K562 (cell line): ENCODE results near the gene AGAP1. TPM values are rescaled to one million over a fixed set of nuclear protein-coding genes. Genes with fewer than 3 reads are reported as not detected.

Source experiments
- ATAC-seq: fragments of 200-7000 bp; cut with Tn5 transposase; 3 replicates; pipeline ENCODE4 v1.9.1; 2020; ENCODE audit warnings: moderate library complexity
- BruUV-seq: library from RNA; stranded (reverse); fragments of 400-500 nt; replicated peaks from 2 replicates; lab custom pipeline; 2021; lab: Mats Ljungman, UMichigan
- CTCF ChIA-PET: fragments of 300-600 bp; formaldehyde crosslinking; extraction: SDS; loops from one replicate; lab custom pipeline; 2021; ENCODE audit warnings: low intra/inter-chr PET ratio; lab: Yijun Ruan, JAX
- POLR2A ChIA-PET: fragments of 300-600, 350-650 bp; sonication (Branson Sonifier 250); formaldehyde crosslinking; extraction: SDS; loops from one replicate; lab custom pipeline; 2021; ENCODE audit warnings: antibody characterized with exemption, inconsistent platforms; lab: Yijun Ruan, JAX
- DNase-seq, 4 experiments: peaks; one replicate each; pipeline versions ENCODE4 v3.0.0 to v3.0.0-alpha.2; 2011 to 2018; ENCODE audit warnings: low spot score in 3 of 4, mixed read lengths in 3 of 4; ENCODE audit errors: extremely low read depth in 1 of 4
- FAIRE-seq: peaks from 2 replicates; lab custom pipeline; 2011; peaks lifted over from hg19 to GRCh38; lab: Jason Lieb, UNC
- H2AFZ ChIP-seq: 2 replicates; pipeline ENCODE4 v1.6.0; 2011; ENCODE audit warnings: low read depth, low read length, control low read depth, inconsistent platforms
- H3K27ac ChIP-seq: fragments of 200-600 bp; 3 replicates; pipeline ENCODE4 v1.8.0; 2011; ENCODE audit warnings: low read depth, mild to moderate bottlenecking, control low read depth, inconsistent platforms, low read length, moderate library complexity, mixed read lengths; ENCODE audit errors: extremely low read depth
- H3K27me3 ChIP-seq, 2 experiments: fragments of 300-600 bp in 1 of 2; 2 replicates in 1 of 2; 3 replicates in 1 of 2; pipeline versions ENCODE4 v1.6.0 to v1.8.0; 2011; ENCODE audit warnings: inconsistent platforms in 2 of 2, low read length in 2 of 2, mild to moderate bottlenecking in 1 of 2, mixed read lengths in 1 of 2, moderate library complexity in 1 of 2; ENCODE audit not compliant: control insufficient read depth in 2 of 2, insufficient read depth in 2 of 2
- H3K36me3 ChIP-seq: fragments of 300-600 bp; 3 replicates; pipeline ENCODE4 v1.8.0; 2011; ENCODE audit warnings: mild to moderate bottlenecking, low read length, inconsistent platforms; ENCODE audit not compliant: control insufficient read depth, insufficient read depth
- H3K4me1 ChIP-seq, 2 experiments: fragments of 200-600 bp in 1 of 2; replicated peaks in 1 of 2; 2 replicates in 1 of 2; 3 replicates in 1 of 2; pipeline versions ENCODE4 v1.5.1 to v1.8.0; 2011; ENCODE audit warnings: inconsistent platforms in 2 of 2, low read length in 2 of 2, mild to moderate bottlenecking in 1 of 2, mixed read lengths in 1 of 2, moderate library complexity in 1 of 2; ENCODE audit not compliant: control insufficient read depth in 2 of 2, insufficient read depth in 2 of 2
- H3K4me2 ChIP-seq: 2 replicates; pipeline ENCODE4 v1.6.1; 2011; ENCODE audit warnings: low read length, control low read depth, inconsistent platforms, mixed read lengths; ENCODE audit not compliant: insufficient read depth
- H3K4me3 ChIP-seq: fragments of 200-600 bp; sonication (generic), shearing (Covaris generic); 2 replicates; pipeline ENCODE4 v1.5.1; 2016; ENCODE audit warnings: control low read depth, inconsistent platforms
- H3K79me2 ChIP-seq: fragments of 200-600 bp; 3 replicates; pipeline ENCODE4 v1.8.0; 2011; ENCODE audit warnings: low read length, inconsistent platforms; ENCODE audit not compliant: control insufficient read depth, insufficient read depth
- H3K9ac ChIP-seq, 2 experiments: 2 replicates each; pipeline versions ENCODE4 v1.6.0 to v1.6.1; 2011; ENCODE audit warnings: low read depth in 2 of 2, low read length in 2 of 2, control low read depth in 1 of 2, inconsistent platforms in 1 of 2, mild to moderate bottlenecking in 1 of 2, mixed read lengths in 1 of 2; ENCODE audit not compliant: insufficient read depth in 1 of 2
- H3K9me1 ChIP-seq: one replicate; pipeline ENCODE4 v1.6.0; 2011; ENCODE audit warnings: inconsistent platforms, mild to moderate bottlenecking, low read length, moderate library complexity; ENCODE audit not compliant: control insufficient read depth, insufficient read depth
- H3K9me3 ChIP-seq: replicated peaks from 2 replicates; pipeline ENCODE4 v1.5.1; 2011; ENCODE audit warnings: low read depth, low read length, inconsistent platforms; ENCODE audit not compliant: control insufficient read depth, insufficient read depth
- H4K20me1 ChIP-seq: replicated peaks from 2 replicates; pipeline ENCODE4 v1.6.1; 2011; ENCODE audit warnings: low read length, inconsistent platforms, mixed read lengths; ENCODE audit not compliant: control insufficient read depth, insufficient read depth
- CTCF ChIP-seq, 3 experiments: IDR thresholded peaks in 2 of 3; conservative IDR thresholded peaks in 1 of 3; 2 replicates each; pipeline ENCODE4 v1.5.1; 2011 to 2012; ENCODE audit warnings: low read length in 3 of 3, mild to moderate bottlenecking in 3 of 3, control low read depth in 2 of 3, improper control_type of control experiment in 1 of 3, inconsistent platforms in 1 of 3, low read depth in 1 of 3, mixed read lengths in 1 of 3, moderate library complexity in 1 of 3; ENCODE audit not compliant: insufficient read depth in 2 of 3
- E2F6 ChIP-seq, 2 experiments: IDR thresholded peaks; 2 replicates each; pipeline ENCODE4 v1.6.1; 2011; ENCODE audit warnings: borderline replicate concordance in 1 of 2, control low read depth in 1 of 2, low read depth in 1 of 2, low read length in 1 of 2, mild to moderate bottlenecking in 1 of 2, mixed read lengths in 1 of 2, moderate library complexity in 1 of 2; ENCODE audit not compliant: insufficient read depth in 1 of 2, insufficient read length in 1 of 2, poor library complexity in 1 of 2, severe bottlenecking in 1 of 2; ENCODE audit errors: extremely low read depth in 1 of 2
- JUNB ChIP-seq: fragments of 450-650 bp; formaldehyde crosslinking; conservative IDR thresholded peaks from 2 replicates; pipeline ENCODE4 v1.4.0; 2020; ENCODE audit warnings: mild to moderate bottlenecking
- MED1 ChIP-seq: sonication (generic); formaldehyde crosslinking; IDR thresholded peaks from 2 replicates; pipeline ENCODE4 v1.8.1; 2023; ENCODE audit warnings: missing genetic modification reagents, borderline replicate concordance
- NFXL1 ChIP-seq: fragments of 450-650 bp; formaldehyde crosslinking; IDR thresholded peaks from 2 replicates; pipeline ENCODE4 v1.4.0; 2021; ENCODE audit warnings: mild to moderate bottlenecking
- RAD21 ChIP-seq, 2 experiments: fragments of 250-450 bp in 1 of 2; fragments of 450-650 bp in 1 of 2; sonication (Bioruptor Pico) in 1 of 2; formaldehyde crosslinking in 1 of 2; IDR thresholded peaks in 1 of 2; conservative IDR thresholded peaks in 1 of 2; 2 replicates each; pipeline versions ENCODE4 v1.4.0 to v1.8.0; 2020 to 2022; ENCODE audit warnings: mild to moderate bottlenecking in 2 of 2, moderate library complexity in 1 of 2
- ZBTB11 ChIP-seq, 3 experiments: fragments of 200-800 bp in 1 of 3; fragments of 250-450 bp in 1 of 3; fragments of 450-650 bp in 1 of 3; sonication (Bioruptor Pico) in 1 of 3; sonication (Bioruptor generic) in 1 of 3; formaldehyde crosslinking in 1 of 3; IDR thresholded peaks; 2 replicates each; pipeline versions ENCODE4 v1.6.1 to v1.8.0; 2016 to 2022; ENCODE audit warnings: mild to moderate bottlenecking in 2 of 3, missing genetic modification characterization in 2 of 3, missing compliant biosample characterization in 1 of 3, moderate library complexity in 1 of 3
- ZKSCAN8 ChIP-seq: fragments of 200-800 bp; sonication (Bioruptor generic); IDR thresholded peaks from 2 replicates; pipeline ENCODE4 v1.6.1; 2016; ENCODE audit warnings: missing genetic modification characterization, missing compliant biosample characterization
- ZNF518B ChIP-seq: fragments of 250-450 bp; sonication (Bioruptor Pico); IDR thresholded peaks from 2 replicates; pipeline ENCODE4 v1.5.0; 2021; ENCODE audit warnings: mild to moderate bottlenecking, moderate library complexity
- WGBS: fragments of 100-300 bp; shearing (Covaris generic); methylation state at CpG from one replicate; pipeline ENCODE4 v1.1.6; 2016; ENCODE audit warnings: low coverage, mixed read lengths; ENCODE audit not compliant: insufficient coverage; ENCODE audit errors: missing lambda C conversion rate; 5-methylcytosine and 5-hydroxymethylcytosine counted together
- in situ Hi-C: fragments of 300-500 bp; cut with MboI; formaldehyde crosslinking; loops from 4 replicates; pipeline ENCODE4 v1.15.0; 2018; ENCODE audit warnings: inconsistent platforms, mixed read lengths
- intact Hi-C: fragments of 100-400 bp; cut with micrococcal nuclease; formaldehyde crosslinking; loops from 2 replicates; pipeline ENCODE4 v1.14.2; 2022
- polyA plus RNA-seq, 8 experiments: library from polyadenylated mRNA; depleted of rRNA in 4 of 8; stranded (reverse) in 5 of 8; unstranded in 3 of 8; fragments of >200 nt; fragmentation: Nextera tagmentation in 2 of 8; fragmentation: Illumina TruSeq in 1 of 8; extraction: Ambion mirVana in 2 of 8; extraction: Trizol in 1 of 8; gene quantifications; 2 replicates each; pipeline versions ENCODE4 v1.2.1 to v1.2.3, GENCODE V29; 2011 to 2014; ENCODE audit warnings: inconsistent platforms in 1 of 8, missing spikeins in 1 of 8
- total RNA-seq, 7 experiments: library from RNA; depleted of rRNA in 6 of 7; stranded (reverse); fragments of >200 nt in 6 of 7; fragmentation: Illumina TruSeq in 2 of 7; extraction: Trizol in 2 of 7; gene quantifications; 2 replicates each; pipeline versions ENCODE4 v1.2.1 to v1.2.3, GENCODE V29; 2011 to 2021; ENCODE audit warnings: low replicate concordance in 1 of 7

The AGAP1 gene
- total and polyA plus RNA-seq, 9 of the 15 experiments (the other 6 are each of a cell fraction or from before 2014, with no cell fraction given): 1.3 to 24.0 (median 10.6) TPM

GRCh38 chr2:236176417-236176816 lies 682.6 kb downstream of the AGAP1 start:
- no peak overlapping the region for H3K27ac ChIP-seq
- H3K4me3 ChIP-seq: no peak overlapping the region
- POLR2A ChIA-PET: no interaction called here
- no peak overlapping the region for H2AFZ ChIP-seq
- CTCF ChIA-PET: no interaction called here
- in situ Hi-C loops (loop anchor here (5.0 kb wide), 1 partner anchor 399 kb away; no protein-coding TSS in a partner anchor), intact Hi-C loops (no loop called here)
- H3K4me2 ChIP-seq: no peak overlapping the region
- DNase-seq: peak; percentile 59 to 66 (median 63)
- ATAC-seq: peak; percentile 83
- H3K9me3 ChIP-seq: no peaks in the 10 kb centered on the region
- BruUV-seq: no TSS peak
- 8% methylated on average over 6 of the region's 7 CpGs for WGBS
- no peak for FAIRE-seq
- H3K9ac ChIP-seq: no peak overlapping the region
- H3K9me1 ChIP-seq: no peaks in the 10 kb centered on the region
- peaks cover 2 to 20% of the 10 kb centered on the region in 2 experiments; a peak in 4 of 5 replicates for H3K4me1 ChIP-seq
- H4K20me1 ChIP-seq: no peaks in the 10 kb centered on the region
- no peaks in the 10 kb centered on the region for H3K27me3 ChIP-seq
- H3K36me3 ChIP-seq: no peaks in the 10 kb centered on the region
- H3K79me2 ChIP-seq: no peaks in the 10 kb centered on the region
- no peak for TF ChIP-seq ZBTB11 (CRISPR knock-in tag; IDR thresholded peaks at IDR 0.05)
- no peak for TF ChIP-seq MED1
- TF ChIP-seq JUNB (CRISPR knock-in tag): no peak
- no peak for TF ChIP-seq NFXL1
- no peak for TF ChIP-seq ZKSCAN8
- TF ChIP-seq RAD21 (CRISPR knock-in tag; conservative IDR thresholded peaks at IDR 0.05 in 1 of 2, IDR thresholded peaks at IDR 0.05 in 1 of 2): peak in 1 of 2 experiments; percentile 38; a peak in 1 of 4 replicates
- peak; percentile 66 to 85 (median 80) for TF ChIP-seq CTCF (IDR thresholded peaks at IDR 0.05 in 2 of 3, conservative IDR thresholded peaks at IDR 0.05 in 1 of 3; ENCODE audit: insufficient read depth in 2 of 3, low read depth in 1 of 3, low read length in 3 of 3)
- peak in 1 of 2 experiments; percentile 29 for TF ChIP-seq E2F6 (IDR thresholded peaks at IDR 0.05; ENCODE audit: borderline replicate concordance in 1 of 2, extremely low read depth in 1 of 2, insufficient read depth in 1 of 2, insufficient read length in 1 of 2, low read depth in 1 of 2, low read length in 1 of 2, poor library complexity in 1 of 2, severe bottlenecking in 1 of 2)
- TF ChIP-seq ZNF518B (CRISPR knock-in tag): no peak
